ENCODE results near the gene ADAP1. TPM values are rescaled to one million over a fixed set of nuclear protein-coding genes. Genes with fewer than 3 reads are reported as not detected.

The ADAP1 gene
- total RNA-seq, 2 experiments from 2014 or later, result 6.8 to 7.2 TPM

DNA sequence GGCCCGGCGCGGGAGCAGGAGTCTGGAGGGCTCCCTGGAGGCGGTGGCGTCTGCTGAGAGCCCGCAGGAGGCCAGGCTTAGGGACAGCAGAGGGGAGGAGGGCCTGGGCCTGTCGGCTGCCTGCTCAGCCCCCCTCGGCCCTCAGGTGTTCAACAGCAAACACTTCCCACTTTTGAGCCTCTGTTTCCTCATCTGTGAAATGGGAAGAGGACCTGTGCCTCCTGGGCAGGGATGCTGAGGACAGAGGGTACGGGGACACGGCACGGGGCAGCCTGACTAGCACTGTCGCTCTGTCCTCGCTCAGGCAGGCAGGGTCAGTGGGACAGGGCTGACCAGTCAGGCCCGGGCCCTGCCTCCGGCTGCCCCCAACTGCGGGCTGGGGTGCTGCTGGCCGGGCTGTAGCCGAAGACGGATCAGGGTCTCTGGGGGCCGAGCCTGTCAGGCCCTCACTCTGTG is 29.2 kb upstream of the ADAP1 start:
- TF ChIP-seq, protein P1, sequence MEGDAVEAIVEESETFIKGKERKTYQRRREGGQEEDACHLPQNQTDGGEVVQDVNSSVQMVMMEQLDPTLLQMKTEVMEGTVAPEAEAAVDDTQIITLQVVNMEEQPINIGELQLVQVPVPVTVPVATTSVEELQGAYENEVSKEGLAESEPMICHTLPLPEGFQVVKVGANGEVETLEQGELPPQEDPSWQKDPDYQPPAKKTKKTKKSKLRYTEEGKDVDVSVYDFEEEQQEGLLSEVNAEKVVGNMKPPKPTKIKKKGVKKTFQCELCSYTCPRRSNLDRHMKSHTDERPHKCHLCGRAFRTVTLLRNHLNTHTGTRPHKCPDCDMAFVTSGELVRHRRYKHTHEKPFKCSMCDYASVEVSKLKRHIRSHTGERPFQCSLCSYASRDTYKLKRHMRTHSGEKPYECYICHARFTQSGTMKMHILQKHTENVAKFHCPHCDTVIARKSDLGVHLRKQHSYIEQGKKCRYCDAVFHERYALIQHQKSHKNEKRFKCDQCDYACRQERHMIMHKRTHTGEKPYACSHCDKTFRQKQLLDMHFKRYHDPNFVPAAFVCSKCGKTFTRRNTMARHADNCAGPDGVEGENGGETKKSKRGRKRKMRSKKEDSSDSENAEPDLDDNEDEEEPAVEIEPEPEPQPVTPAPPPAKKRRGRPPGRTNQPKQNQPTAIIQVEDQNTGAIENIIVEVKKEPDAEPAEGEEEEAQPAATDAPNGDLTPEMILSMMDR (IDR thresholded peaks at IDR 0.05), result no peak
- Mint-ChIP-seq H3K27me3 (peaks cover 5% of the 10 kb centered on the region), H3K36me3 (ENCODE audit: low read depth) (no peaks in the 10 kb centered on the region), H3K4me1 (ENCODE audit: low read depth) (no peaks in the 10 kb centered on the region), H3K4me3 (no peak overlapping the region), H3K27ac (no peak overlapping the region), H3K9me3 (no peaks in the 10 kb centered on the region)
- Histone ChIP-seq H3K9me3 (ENCODE audit: control insufficient read depth in 1 of 2, insufficient read depth in 1 of 2, low read length in 2 of 2) (peaks cover 0 to 7% of the 10 kb centered on the region in 2 experiments), H3K36me3 (ENCODE audit: insufficient read depth, low read length) (no peaks in the 10 kb centered on the region), H3K4me1 (ENCODE audit: insufficient read depth, low read length) (no peaks in the 10 kb centered on the region), H3K27me3 (ENCODE audit: control insufficient read depth in 1 of 2, insufficient read depth in 2 of 2, low read length in 2 of 2) (peaks cover 10 to 17% of the 10 kb centered on the region in 2 experiments), H3K27ac (ENCODE audit: low read depth in 1 of 2, low read length in 2 of 2) (no peak overlapping the region), H3K4me3 (ENCODE audit: low read length) (no peak overlapping the region)
- intact Hi-C loops (cut with DNase I, micrococcal nuclease), result no loop called here
- DNase-seq, result no peak
- CTCF ChIA-PET, result interaction anchor here (2.1 kb wide), 1 partner anchor 10 kb away, joined by 11 read pairs; no protein-coding TSS in a partner anchor
- ATAC-seq (ENCODE audit: poor library complexity), result no peak
- POLR2A ChIA-PET, result no interaction called here

DNA sequence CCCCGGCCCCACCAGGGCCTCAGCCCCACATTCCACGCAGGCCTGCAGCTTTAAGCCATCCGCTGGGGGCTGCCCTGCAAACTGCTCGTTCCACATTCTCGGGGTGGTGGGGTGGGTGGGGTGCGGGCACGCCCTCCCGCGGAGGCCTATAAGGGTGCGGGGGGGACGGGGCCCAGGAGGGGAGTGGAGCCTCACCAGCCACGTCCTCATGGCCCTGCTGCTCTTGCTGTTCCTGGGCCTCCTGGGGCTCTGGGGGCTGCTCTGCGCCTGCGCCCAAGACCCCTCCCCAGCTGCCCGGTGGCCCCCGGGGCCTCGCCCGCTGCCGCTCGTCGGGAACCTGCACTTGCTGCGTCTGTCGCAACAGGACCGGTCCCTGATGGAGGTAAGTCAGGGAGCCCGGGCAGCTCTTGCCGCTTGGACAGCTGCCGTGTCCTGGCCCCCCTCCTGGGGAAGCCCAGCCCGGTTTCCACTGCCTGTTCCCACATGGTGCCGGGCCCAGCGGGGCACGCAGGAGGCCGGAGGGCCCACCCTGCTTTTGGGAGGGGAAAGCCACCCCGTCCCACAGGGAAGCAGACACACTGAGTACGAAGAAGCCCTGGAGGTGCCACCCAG is 28.6 kb upstream of the ADAP1 start, which contains the start of gene CYP2W1:
TSS of gene CYP2W1 (plus strand) at position 178 of the 612 bp plus-strand sequence. CDS start at position 209, 31 bp downstream.
- Histone ChIP-seq H3K27me3 (ENCODE audit: control insufficient read depth in 1 of 2, insufficient read depth in 2 of 2, low read length in 2 of 2) (peaks cover 8 to 13% of the 10 kb centered on the region in 2 experiments), H3K27ac (ENCODE audit: low read depth in 1 of 2, low read length in 2 of 2) (no peak within 1 kb of the TSS), H3K4me1 (ENCODE audit: insufficient read depth, low read length) (no peaks in the 10 kb centered on the region), H3K9me3 (ENCODE audit: control insufficient read depth in 1 of 2, insufficient read depth in 1 of 2, low read length in 2 of 2) (peaks cover 0 to 6% of the 10 kb centered on the region in 2 experiments), H3K36me3 (ENCODE audit: insufficient read depth, low read length) (no peaks in the 10 kb centered on the region), H3K4me3 (ENCODE audit: low read length) (no peak within 1 kb of the TSS)
- no peaks in the 10 kb centered on the region for H3K36me3 Mint-ChIP-seq (ENCODE audit: low read depth)
- no peaks in the 10 kb centered on the region for H3K4me1 Mint-ChIP-seq (ENCODE audit: low read depth)
- CTCF ChIA-PET, result interaction anchor here (2.1 kb wide), 1 partner anchor 10 kb away, joined by 11 read pairs; no protein-coding TSS in a partner anchor
- POLR2A ChIA-PET, result no interaction called here
- intact Hi-C loops (cut with DNase I, micrococcal nuclease), result no loop called here
- peaks cover 5% of the 10 kb centered on the region for H3K27me3 Mint-ChIP-seq
- no peak for DNase-seq
- H3K4me3 Mint-ChIP-seq, result no peak within 1 kb of the TSS
- TF ChIP-seq, protein P1 (IDR thresholded peaks at IDR 0.05), result no peak
- no peak within 1 kb of the TSS for H3K27ac Mint-ChIP-seq
- ATAC-seq (ENCODE audit: poor library complexity), result no peak
- no peaks in the 10 kb centered on the region for H3K9me3 Mint-ChIP-seq

DNA sequence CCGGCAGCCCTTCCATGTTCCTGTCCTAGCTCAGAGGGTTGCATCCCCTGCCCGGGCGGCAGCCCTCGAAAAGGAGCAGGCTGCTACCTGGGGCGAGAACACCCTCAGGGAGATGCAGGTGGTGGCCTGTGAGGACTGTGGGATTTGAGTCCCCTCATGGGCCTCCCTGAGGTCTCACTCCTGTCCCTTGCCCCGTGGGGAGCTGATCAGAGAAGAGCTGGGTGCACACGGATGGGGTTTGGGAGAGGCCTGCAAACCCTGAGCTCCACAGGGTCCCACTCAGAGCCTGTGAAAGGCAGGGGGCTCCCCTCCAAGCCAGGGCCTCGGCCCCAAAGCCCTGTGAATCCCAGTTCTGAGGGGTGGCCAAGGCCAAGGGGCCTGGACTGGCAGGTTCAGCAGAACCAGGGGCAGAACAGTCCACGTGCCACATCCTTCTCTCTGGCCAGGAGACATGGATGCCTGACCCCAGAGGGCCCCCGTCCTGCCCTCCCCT is 28.1 kb upstream of the ADAP1 start:
- Histone ChIP-seq H3K9me3 (ENCODE audit: control insufficient read depth in 1 of 2, insufficient read depth in 1 of 2, low read length in 2 of 2) (peaks cover 0 to 6% of the 10 kb centered on the region in 2 experiments), H3K4me1 (ENCODE audit: insufficient read depth, low read length) (no peaks in the 10 kb centered on the region), H3K27me3 (ENCODE audit: control insufficient read depth in 1 of 2, insufficient read depth in 2 of 2, low read length in 2 of 2) (peaks cover 3 to 9% of the 10 kb centered on the region in 2 experiments), H3K36me3 (ENCODE audit: insufficient read depth, low read length) (no peaks in the 10 kb centered on the region), H3K4me3 (ENCODE audit: low read length) (no peak overlapping the region), H3K27ac (ENCODE audit: low read depth in 1 of 2, low read length in 2 of 2) (no peak overlapping the region)
- Mint-ChIP-seq H3K4me1 (ENCODE audit: low read depth) (no peaks in the 10 kb centered on the region), H3K27ac (no peak overlapping the region), H3K9me3 (no peaks in the 10 kb centered on the region), H3K36me3 (ENCODE audit: low read depth) (no peaks in the 10 kb centered on the region), H3K4me3 (no peak overlapping the region), H3K27me3 (peaks cover 5% of the 10 kb centered on the region)
- no peak for DNase-seq
- intact Hi-C loops (cut with DNase I, micrococcal nuclease), result no loop called here
- ChIA-PET POLR2A (no interaction called here), CTCF (interaction anchor here (2.1 kb wide), 1 partner anchor 11 kb away, joined by 11 read pairs; no protein-coding TSS in a partner anchor)
- TF ChIP-seq, protein P1 (IDR thresholded peaks at IDR 0.05), result no peak
- no peak for ATAC-seq (ENCODE audit: poor library complexity)
